G401 (cell line): ENCODE data around the gene AP3D1. TPM values are rescaled to one million over a fixed set of nuclear protein-coding genes. Genes with fewer than 3 reads are reported as not detected.
"Not testable (repeated sequence)": the region's sequence is repeated elsewhere in the genome, so short reads cannot be mapped to it uniquely, and the experiment has no call there.

ENCODE experiments used
- DNase-seq: peaks from one replicate; pipeline ENCODE4 v3.0.0-alpha.2; 2015; ENCODE audit warnings: low spot score
- in situ Hi-C: cut with HindIII; loops from 2 replicates; pipeline ENCODE4 v1.10.0; 2016; ENCODE audit warnings: low sequenced_read_pairs, mixed read lengths
- total RNA-seq: library from RNA; depleted of rRNA; stranded (reverse); fragments of >200 nt; shearing (Covaris generic); gene quantifications from 2 replicates; pipeline ENCODE4 v1.2.3, GENCODE V29; 2014

The AP3D1 gene
- total RNA-seq, 1 experiment from 2014 or later = 235 TPM

DNA sequence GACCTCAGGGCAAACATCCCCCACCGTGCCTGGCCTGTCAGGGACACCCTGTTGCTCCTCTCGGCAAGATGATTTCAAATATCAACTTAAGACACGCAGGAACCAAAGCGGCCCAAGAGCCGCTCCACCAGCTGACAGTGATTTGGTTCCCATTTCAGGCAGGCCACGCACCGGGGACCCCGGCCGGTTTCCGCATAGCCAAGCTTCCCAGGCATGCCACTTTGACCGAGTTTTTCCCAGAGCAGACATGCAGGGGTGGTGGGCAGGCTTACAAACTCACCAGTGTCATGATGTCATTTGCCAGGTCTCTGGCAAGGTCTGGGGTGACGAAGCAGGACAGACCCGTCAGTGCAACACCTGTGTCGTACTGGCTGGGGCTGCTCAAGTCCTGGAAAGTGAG, 19.2 kb downstream of the AP3D1 start:
- no peak for DNase-seq
- in situ Hi-C loops = no loop called here

GRCh38 chr19:2131012-2131975, 20.1 kb downstream of the AP3D1 start:
- in situ Hi-C loops = not testable (repeated sequence)

GRCh38 chr19:2129892-2130770, 21.2 kb downstream of the AP3D1 start:
- in situ Hi-C loops = no loop called here

More at GRCh38 chr19:2131012-2131975, 20.1 kb downstream of the AP3D1 start:
- DNase-seq = not testable (repeated sequence)

GRCh38 chr19:2129486-2129885, 21.9 kb downstream of the AP3D1 start:
- in situ Hi-C loops = no loop called here
- no peak for DNase-seq

More at GRCh38 chr19:2129892-2130770, 21.2 kb downstream of the AP3D1 start:
- DNase-seq = no peak

- DNase-seq = no peak
- in situ Hi-C loops = no loop called here
These were observed 22.3 kb downstream of the AP3D1 start for GRCh38 chr19:2129022-2129421.

GRCh38 chr19:2128252-2128651, 23.1 kb downstream of the AP3D1 start:
- DNase-seq, in situ Hi-C loops: not testable (repeated sequence)

- in situ Hi-C loops = no loop called here
- DNase-seq = no peak
These were observed 23.6 kb downstream of the AP3D1 start for GRCh38 chr19:2127758-2128157.

DNA sequence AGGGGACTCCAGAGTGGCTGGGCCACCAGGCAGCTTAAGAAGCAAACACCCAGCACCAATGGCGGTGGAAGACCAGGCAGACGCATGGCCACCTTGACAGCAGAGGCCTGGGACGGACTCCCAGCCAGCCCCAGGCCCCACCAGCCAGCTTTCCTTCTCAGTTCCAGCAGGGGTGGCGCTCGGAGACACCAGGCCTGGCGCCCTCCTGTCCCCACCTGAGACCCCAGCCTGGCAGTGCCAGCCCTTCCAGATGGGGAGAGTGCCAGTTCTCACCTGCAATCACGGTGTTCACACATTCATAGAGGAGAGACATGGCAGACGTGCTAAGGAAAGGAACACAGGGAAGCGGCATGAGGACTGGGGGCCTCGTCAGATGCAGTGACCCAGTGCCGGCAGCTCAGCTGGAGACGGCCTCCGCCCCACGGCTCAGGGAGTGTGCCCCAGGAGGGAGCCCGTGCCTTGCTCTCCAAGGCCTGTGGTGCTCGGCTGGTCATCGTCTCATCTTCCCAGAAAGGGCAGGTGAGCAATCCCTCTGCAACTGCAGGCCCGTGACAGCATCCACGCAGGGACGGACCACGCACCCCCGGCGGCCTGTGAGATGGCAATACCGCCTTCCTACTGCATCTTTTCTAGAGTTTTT, 24.4 kb downstream of the AP3D1 start:
- in situ Hi-C loops = no loop called here
- no peak for DNase-seq

DNA sequence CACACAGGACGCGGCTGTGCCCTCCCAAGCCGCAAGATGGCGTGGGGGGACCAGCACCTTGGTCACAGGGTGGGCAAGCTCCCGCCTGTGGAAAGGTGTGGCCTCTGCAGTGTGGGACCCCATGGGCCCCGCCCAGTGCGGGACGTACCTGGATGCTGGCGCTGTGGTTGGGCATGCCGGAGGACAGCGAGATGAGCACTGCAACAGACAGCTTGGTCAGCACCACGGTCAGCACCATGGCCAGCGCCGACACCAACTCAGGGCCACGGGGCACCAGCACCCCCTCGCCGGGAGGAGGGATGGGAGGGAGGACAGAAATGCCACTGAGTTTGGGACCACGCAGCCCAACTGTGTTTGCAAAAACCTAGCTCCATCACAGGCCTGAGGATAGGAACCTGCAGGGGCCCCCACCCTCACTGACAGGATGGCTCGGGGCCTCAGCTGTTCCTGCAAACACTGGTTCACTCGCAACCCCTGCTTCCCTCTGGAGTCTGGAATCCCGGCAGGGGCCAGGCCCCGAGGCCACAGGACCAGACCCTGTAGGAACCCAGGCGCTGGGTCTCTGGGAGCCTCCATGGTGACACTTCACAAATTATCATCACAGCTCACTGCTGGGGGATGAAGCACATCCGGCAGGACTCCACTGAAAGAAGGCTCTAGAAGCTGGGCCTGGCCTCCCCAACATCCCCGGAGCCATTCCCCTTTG, 27.5 kb downstream of the AP3D1 start:
- in situ Hi-C loops = loop anchor here (25.0 kb wide), 1 partner anchor 88 kb away; no protein-coding TSS in a partner anchor
- no peak for DNase-seq

DNA sequence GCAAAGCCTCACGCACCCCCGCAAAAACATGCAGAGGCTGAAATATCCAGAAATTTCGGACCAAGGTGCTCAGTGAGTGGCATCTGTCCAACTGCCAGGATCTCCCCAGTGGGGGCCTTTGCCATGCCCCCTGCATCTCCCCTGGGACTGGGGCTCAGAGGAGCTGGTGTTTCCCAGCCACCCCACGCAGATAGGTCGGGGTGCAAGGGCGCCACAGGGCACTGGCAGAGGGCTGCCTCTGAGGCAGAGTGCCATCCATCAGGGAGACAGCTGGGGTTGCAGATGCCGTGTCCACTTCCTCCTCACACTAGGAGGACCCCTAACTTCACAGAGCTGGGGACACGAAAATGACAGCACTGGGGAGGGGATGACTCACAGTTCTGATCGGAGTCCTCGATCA, 28.4 kb downstream of the AP3D1 start:
- in situ Hi-C loops = loop anchor here (25.0 kb wide), 1 partner anchor 89 kb away; no protein-coding TSS in a partner anchor

GRCh38 chr19:2122251-2122650, 29.1 kb downstream of the AP3D1 start:
- in situ Hi-C loops = loop anchor here (25.0 kb wide), 1 partner anchor 90 kb away; no protein-coding TSS in a partner anchor
- DNase-seq = no peak

More for the DNA sequence above, 28.4 kb downstream of the AP3D1 start:
- DNase-seq = no peak

GRCh38 chr19:2121416-2122051, 29.8 kb downstream of the AP3D1 start:
- DNase-seq = no peak
- in situ Hi-C loops = loop anchor here (25.0 kb wide), 1 partner anchor 91 kb away; no protein-coding TSS in a partner anchor

GRCh38 chr19:2120821-2121220, 30.5 kb downstream of the AP3D1 start:
- DNase-seq = no peak
- in situ Hi-C loops = loop anchor here (25.0 kb wide), 1 partner anchor 91 kb away; no protein-coding TSS in a partner anchor

DNA sequence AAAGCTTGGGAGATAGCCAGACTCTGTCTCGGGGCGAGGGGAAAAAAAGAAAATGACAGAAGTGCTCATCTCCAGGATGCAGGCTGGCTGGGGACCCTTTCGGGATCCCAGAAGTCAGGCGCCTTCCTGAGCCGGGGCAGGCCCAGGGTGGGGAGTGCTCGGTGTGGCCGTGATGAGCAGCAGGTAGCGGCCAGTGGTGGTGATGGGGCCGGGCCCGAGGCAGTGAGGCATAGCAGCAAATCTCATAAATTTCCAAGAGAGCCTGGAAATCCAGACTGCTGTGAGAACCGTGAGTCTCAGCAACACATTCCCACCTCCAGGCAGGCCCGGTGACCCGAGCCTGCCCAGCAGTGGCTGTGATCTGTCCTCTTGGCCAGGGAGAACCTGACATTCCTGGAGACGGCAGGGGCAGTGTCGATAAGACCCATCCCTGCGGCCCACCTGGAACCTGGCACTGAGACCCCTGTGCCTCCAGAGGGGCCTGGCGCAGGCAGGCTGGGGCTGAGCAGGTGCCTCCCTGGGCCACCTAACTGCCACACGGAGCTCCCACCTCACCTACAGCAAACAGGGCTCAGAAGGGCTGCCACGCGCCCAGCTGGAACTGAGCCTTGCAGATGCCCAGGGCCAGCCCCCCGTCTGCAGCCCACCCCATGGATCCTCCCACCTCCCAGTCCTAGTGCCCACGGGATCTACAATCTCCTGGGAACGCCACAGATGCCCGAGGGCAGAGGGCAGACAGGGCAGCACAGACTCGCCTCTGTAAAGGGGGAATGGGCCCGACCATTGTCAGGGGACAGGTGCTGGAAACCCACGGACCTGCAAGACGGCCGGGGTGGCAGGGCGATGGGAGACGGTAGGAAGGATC, 31.2 kb downstream of the AP3D1 start:
- in situ Hi-C loops = loop anchor here (25.0 kb wide), 1 partner anchor 92 kb away; no protein-coding TSS in a partner anchor
- no peak for DNase-seq

DNA sequence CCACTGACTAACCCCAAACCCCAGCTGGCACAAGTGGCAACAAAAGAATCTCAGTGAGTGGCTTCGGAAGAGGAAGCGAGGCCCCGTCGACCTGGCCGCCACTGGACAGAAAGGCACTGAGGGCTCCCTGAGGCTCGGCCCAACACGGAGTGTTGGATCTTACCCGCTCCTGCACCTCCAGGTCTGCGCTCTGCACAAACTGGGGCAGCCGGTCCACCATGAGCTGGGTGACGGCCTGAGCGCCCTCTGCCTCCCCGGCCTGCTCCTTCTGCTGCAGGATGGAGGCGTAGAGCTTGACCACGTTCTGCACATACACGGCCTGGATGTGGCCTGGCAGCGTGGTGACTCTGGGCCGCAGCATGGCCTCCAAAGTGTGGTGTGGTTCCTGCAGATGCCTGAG, 32.9 kb downstream of the AP3D1 start:
- no peak for DNase-seq
- in situ Hi-C loops = loop anchor here (25.0 kb wide), 1 partner anchor 94 kb away; no protein-coding TSS in a partner anchor

GRCh38 chr19:2117215-2117960, 34.0 kb downstream of the AP3D1 start:
- in situ Hi-C loops = loop anchor here (25.0 kb wide), 1 partner anchor 95 kb away; no protein-coding TSS in a partner anchor
- DNase-seq = no peak
